NT2/D1 (cell line): ENCODE data around the gene FER.

Experiments
- SUZ12 ChIP-seq: IDR thresholded peaks from 2 replicates; pipeline ENCODE4 v1.6.1; 2011; ENCODE audit not compliant: insufficient read length, insufficient read depth; ENCODE audit errors: extremely low read depth
- YY1 ChIP-seq: IDR thresholded peaks from 2 replicates; pipeline ENCODE4 v1.6.1; 2011; ENCODE audit not compliant: insufficient read length, insufficient read depth
- ZNF274 ChIP-seq: IDR thresholded peaks from 2 replicates; pipeline ENCODE4 v1.6.1; 2011; ENCODE audit warnings: mild to moderate bottlenecking, low read depth, low read length

GRCh38 chr5:109029847-109030246 lies 282.1 kb downstream of the FER start:
- TF ChIP-seq YY1 (no peak), ZNF274 (no peak), SUZ12 (no peak)
